Stomach smooth muscle (tissue), 2 donors: ENCODE results near the gene CD164L2.

Experiments
- H3K27ac ChIP-seq: one replicate; pipeline ENCODE4 v1.7.0; 2013; ENCODE audit warnings: mild to moderate bottlenecking, low read length, inconsistent platforms
- H3K27me3 ChIP-seq, 2 donors: one replicate each; pipeline ENCODE4 v1.7.0; 2013; ENCODE audit warnings: low read length in 2 of 2; ENCODE audit not compliant: insufficient read depth in 2 of 2, control insufficient read depth in 1 of 2
- H3K36me3 ChIP-seq, 2 donors: one replicate each; pipeline ENCODE4 v1.7.0; 2013; ENCODE audit warnings: low read length in 2 of 2; ENCODE audit not compliant: control insufficient read depth in 2 of 2, insufficient read depth in 2 of 2
- H3K4me1 ChIP-seq: one replicate; pipeline ENCODE4 v1.7.0; 2013; ENCODE audit warnings: low read length; ENCODE audit not compliant: control insufficient read depth, insufficient read depth
- H3K4me3 ChIP-seq, 2 donors: one replicate each; pipeline ENCODE4 v1.7.0; 2013; ENCODE audit warnings: low read length in 2 of 2
- H3K9ac ChIP-seq, 2 donors: one replicate each; pipeline ENCODE4 v1.7.0; 2013; ENCODE audit warnings: low read length in 2 of 2, mild to moderate bottlenecking in 1 of 2
- H3K9me3 ChIP-seq, 2 donors: one replicate each; pipeline ENCODE4 v1.7.0; 2013; ENCODE audit warnings: low read length in 2 of 2; ENCODE audit not compliant: control insufficient read depth in 2 of 2
- donor health status: healthy.
- donor health status: Pancreatic carcinoma.

The CD164L2 gene

GRCh38 chr1:27353166-27353565 lies 30.0 kb downstream of the CD164L2 start:
- no peak overlapping the region for H3K4me3 ChIP-seq
- H3K27me3 ChIP-seq: peaks cover 8 to 20% of the 10 kb centered on the region in 2 donors
- no peaks in the 10 kb centered on the region for H3K9me3 ChIP-seq
- H3K4me1 ChIP-seq: peaks cover 33% of the 10 kb centered on the region
- no peak overlapping the region for H3K27ac ChIP-seq
- H3K9ac ChIP-seq: no peak overlapping the region
- peaks cover 12 to 16% of the 10 kb centered on the region in 2 donors for H3K36me3 ChIP-seq

DNA sequence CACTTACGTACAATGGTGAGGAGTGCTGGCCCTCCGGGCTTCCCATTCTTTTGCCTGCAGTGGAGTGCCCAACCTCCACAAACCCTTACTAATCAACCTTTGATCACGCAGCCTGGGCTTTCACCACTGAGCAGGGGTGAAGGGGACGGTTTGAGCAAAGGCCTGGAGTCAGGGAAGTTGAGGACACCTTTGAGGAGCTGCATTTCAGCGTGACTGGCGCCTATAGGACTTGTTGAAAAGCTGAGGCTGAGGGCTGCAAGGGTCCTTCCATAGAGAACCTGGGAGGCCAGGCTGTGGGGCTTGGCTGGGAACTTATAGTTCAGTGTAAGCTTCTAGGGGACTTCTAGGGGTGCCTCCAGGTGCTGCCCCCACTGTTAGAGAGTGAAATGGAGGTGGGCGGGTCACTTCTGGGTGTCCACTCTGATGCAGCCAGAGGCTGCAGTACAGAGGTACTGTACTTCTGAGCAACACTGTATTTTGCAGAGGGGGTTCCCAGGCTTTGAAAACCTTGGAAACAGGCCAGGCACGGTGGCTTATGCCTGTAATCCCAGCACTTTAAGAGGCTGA lies 31.5 kb downstream of the CD164L2 start:
- H3K9ac ChIP-seq: no peak overlapping the region
- peaks cover 12 to 20% of the 10 kb centered on the region in 2 donors for H3K27me3 ChIP-seq
- no peak overlapping the region for H3K27ac ChIP-seq
- peaks cover 12 to 13% of the 10 kb centered on the region in 2 donors for H3K36me3 ChIP-seq
- peak overlapping the region in 1 of 2 donors; percentile 29 for H3K4me3 ChIP-seq
- no peaks in the 10 kb centered on the region for H3K9me3 ChIP-seq
- peaks cover 25% of the 10 kb centered on the region for H3K4me1 ChIP-seq

DNA sequence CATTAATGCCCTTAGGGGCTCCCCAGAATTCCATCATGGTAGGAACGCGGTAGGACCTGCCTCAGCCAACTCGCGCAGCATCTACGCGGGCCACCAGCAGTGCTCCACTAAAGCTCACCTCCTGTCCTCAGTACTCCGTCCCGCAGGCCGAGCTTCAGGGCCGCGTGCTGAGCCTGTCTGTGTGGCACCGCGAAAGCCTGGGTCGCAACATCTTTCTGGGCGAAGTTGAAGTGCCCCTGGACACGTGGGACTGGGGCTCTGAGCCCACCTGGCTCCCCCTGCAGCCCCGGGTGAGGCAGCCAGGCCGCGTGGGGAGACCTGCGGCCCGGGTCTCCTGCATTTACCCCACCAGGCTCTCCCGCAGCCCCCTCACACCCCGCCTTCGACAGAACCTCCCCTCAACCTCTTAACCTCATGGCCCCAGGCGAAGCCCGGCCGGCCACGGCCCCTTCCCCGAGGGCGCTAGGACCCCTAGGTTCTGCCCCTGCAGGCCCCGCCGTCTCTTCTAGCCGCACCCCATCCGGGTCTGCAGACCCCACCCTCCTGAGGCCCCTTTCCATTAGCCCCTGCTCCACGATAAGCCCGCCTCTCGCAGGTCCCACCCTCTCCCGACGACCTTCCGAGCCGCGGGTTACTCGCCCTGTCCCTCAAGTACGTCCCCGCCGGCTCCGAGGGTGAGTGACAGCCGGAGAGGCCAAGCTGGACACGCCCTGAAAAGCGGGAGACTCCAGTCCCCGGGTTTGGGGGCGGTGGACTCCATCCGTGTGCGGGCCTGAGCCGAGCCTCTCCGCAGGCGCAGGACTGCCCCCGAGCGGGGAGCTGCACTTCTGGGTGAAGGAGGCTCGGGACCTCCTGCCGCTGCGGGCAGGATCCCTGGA lies 32.2 kb downstream of the CD164L2 start:
- Histone ChIP-seq H3K36me3 (peaks cover 7 to 8% of the 10 kb centered on the region in 2 donors), H3K4me3 (peak overlapping the region; percentile 58 to 67), H3K27ac (no peak overlapping the region), H3K9me3 (no peaks in the 10 kb centered on the region), H3K9ac (no peak overlapping the region), H3K27me3 (peaks cover 12 to 20% of the 10 kb centered on the region in 2 donors), H3K4me1 (peaks cover 25% of the 10 kb centered on the region)

GRCh38 chr1:27349784-27350662 lies 33.1 kb downstream of the CD164L2 start:
- H3K36me3 ChIP-seq: no peaks in the 10 kb centered on the region
- H3K4me1 ChIP-seq: peaks cover 25% of the 10 kb centered on the region
- H3K27me3 ChIP-seq: peaks cover 12 to 20% of the 10 kb centered on the region in 2 donors
- H3K9ac ChIP-seq: peak overlapping the region in 1 of 2 donors; percentile 36
- peak overlapping the region; percentile 58 to 67 for H3K4me3 ChIP-seq
- no peaks in the 10 kb centered on the region for H3K9me3 ChIP-seq
- H3K27ac ChIP-seq: no peak overlapping the region

- peak overlapping the region; percentile 58 to 67 for H3K4me3 ChIP-seq
- H3K27me3 ChIP-seq: peaks cover 12 to 20% of the 10 kb centered on the region in 2 donors
- H3K4me1 ChIP-seq: peaks cover 25% of the 10 kb centered on the region
- no peaks in the 10 kb centered on the region for H3K9me3 ChIP-seq
- no peaks in the 10 kb centered on the region for H3K36me3 ChIP-seq
- H3K9ac ChIP-seq: no peak overlapping the region
- no peak overlapping the region for H3K27ac ChIP-seq
These were observed 34.0 kb downstream of the CD164L2 start for GRCh38 chr1:27348861-27349783.

DNA sequence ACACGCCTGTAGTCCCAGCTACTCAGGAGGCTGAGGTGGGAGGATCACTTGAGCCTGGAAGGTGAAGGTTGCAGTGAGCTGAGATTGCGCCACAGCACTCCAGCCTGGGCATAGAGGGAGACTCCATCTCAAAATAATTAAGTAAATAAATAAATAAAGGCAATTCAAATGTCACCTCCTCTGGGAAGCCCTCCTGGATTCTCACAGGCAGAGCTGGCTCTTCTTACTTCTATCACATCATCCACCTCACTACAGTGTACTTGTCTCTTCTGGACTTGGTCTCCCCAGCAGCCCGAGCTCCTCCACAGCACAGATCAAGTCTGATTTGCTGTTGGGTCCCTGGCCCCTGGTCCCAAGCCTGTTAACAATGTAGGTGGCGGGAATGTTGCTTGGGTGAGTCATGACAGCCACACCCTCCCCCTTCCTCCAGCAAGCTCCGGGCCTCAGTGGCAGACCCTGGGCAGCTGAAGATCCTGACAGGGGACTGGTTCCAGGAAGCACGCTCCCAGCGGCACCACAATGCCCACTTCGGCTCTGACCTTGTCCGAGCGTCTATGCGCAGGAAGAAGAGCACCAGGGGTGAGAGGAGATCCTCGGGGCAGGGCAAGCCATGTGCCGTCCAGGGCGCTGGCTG lies 36.0 kb downstream of the CD164L2 start:
- no peak overlapping the region for H3K4me3 ChIP-seq
- no peak overlapping the region for H3K9ac ChIP-seq
- H3K36me3 ChIP-seq: no peaks in the 10 kb centered on the region
- H3K4me1 ChIP-seq: peaks cover 25% of the 10 kb centered on the region
- no peaks in the 10 kb centered on the region for H3K9me3 ChIP-seq
- no peak overlapping the region for H3K27ac ChIP-seq
- peaks cover 12 to 20% of the 10 kb centered on the region in 2 donors for H3K27me3 ChIP-seq

- Histone ChIP-seq H3K4me1 (peaks cover 28% of the 10 kb centered on the region), H3K36me3 (no peaks in the 10 kb centered on the region), H3K9ac (no peak overlapping the region), H3K27ac (no peak overlapping the region), H3K9me3 (no peaks in the 10 kb centered on the region), H3K4me3 (no peak overlapping the region), H3K27me3 (peaks cover 12 to 20% of the 10 kb centered on the region in 2 donors)
These were observed 36.8 kb downstream of the CD164L2 start for GRCh38 chr1:27346357-27346756.

GRCh38 chr1:27345272-27345671 lies 37.9 kb downstream of the CD164L2 start:
- Histone ChIP-seq H3K9me3 (no peaks in the 10 kb centered on the region), H3K27ac (no peak overlapping the region), H3K4me1 (peaks cover 17% of the 10 kb centered on the region), H3K9ac (no peak overlapping the region), H3K36me3 (no peaks in the 10 kb centered on the region), H3K4me3 (no peak overlapping the region), H3K27me3 (peaks cover 6 to 10% of the 10 kb centered on the region in 2 donors)

DNA sequence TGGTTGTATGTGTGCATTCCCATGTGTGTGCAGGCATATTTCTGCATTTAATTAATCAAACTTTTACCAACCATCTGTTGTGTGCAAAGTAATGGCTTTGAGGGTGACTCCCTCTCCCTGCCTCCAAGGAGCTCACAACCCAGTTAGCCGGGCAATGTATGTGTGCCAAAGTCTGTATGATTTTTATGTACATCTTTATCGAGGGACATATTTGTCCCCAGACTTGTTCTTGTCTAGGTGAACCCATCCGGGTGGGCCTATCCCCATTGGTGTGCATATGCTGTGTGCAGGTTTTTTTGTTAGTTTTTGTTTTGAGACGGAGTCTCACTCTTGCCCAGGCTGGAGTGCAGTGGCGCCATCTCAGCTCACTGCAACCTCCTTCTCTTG lies 39.5 kb downstream of the CD164L2 start:
- Histone ChIP-seq H3K9ac (no peak overlapping the region), H3K4me1 (peaks cover 3% of the 10 kb centered on the region), H3K9me3 (no peaks in the 10 kb centered on the region), H3K27ac (no peak overlapping the region), H3K27me3 (peaks cover 0 to 4% of the 10 kb centered on the region in 2 donors), H3K4me3 (no peak overlapping the region), H3K36me3 (peaks cover 0 to under 1% of the 10 kb centered on the region in 2 donors)
